Small intestine (tissue), 7 donors: Measurements from ENCODE around the gene SLFN12L. TPM values are rescaled to one million over a fixed set of nuclear protein-coding genes. Genes with fewer than 3 reads are reported as not detected.
"Not testable (repeated sequence)": the region's sequence is repeated elsewhere in the genome, so short reads cannot be mapped to it uniquely, and the experiment has no call there.

Source experiments
- DNase-seq, 2 donors: peaks; one replicate each; pipeline versions ENCODE4 v3.0.0 to v3.0.0-alpha.2; 2013
- FAIRE-seq: peaks from 2 replicates; lab custom pipeline; 2012; peaks lifted over from hg19 to GRCh38; lab: Jason Lieb, UNC
- H3K27ac ChIP-seq, 3 donors: one replicate each; pipeline ENCODE4 v1.5.1; 2013; ENCODE audit warnings: low read length in 2 of 3, mild to moderate bottlenecking in 2 of 3, control low read depth in 1 of 3, inconsistent platforms in 1 of 3, low read depth in 1 of 3, moderate library complexity in 1 of 3
- H3K27me3 ChIP-seq, 3 donors: one replicate each; pipeline ENCODE4 v1.6.1; 2013; ENCODE audit warnings: low read length in 3 of 3, inconsistent platforms in 1 of 3; ENCODE audit not compliant: control insufficient read depth in 3 of 3, insufficient read depth in 3 of 3
- H3K36me3 ChIP-seq, 3 donors: one replicate each; pipeline ENCODE4 v1.6.1; 2013; ENCODE audit warnings: low read length in 3 of 3, inconsistent platforms in 1 of 3, low read depth in 1 of 3, mild to moderate bottlenecking in 1 of 3, moderate library complexity in 1 of 3; ENCODE audit not compliant: control insufficient read depth in 3 of 3, insufficient read depth in 2 of 3
- H3K4me1 ChIP-seq, 3 donors: one replicate each; pipeline ENCODE4 v1.6.1; 2013; ENCODE audit warnings: low read length in 2 of 3, inconsistent platforms in 1 of 3, low read depth in 1 of 3, mild to moderate bottlenecking in 1 of 3, moderate library complexity in 1 of 3; ENCODE audit not compliant: control insufficient read depth in 3 of 3, insufficient read depth in 2 of 3
- H3K4me3 ChIP-seq, 3 donors: one replicate each; pipeline ENCODE4 v1.5.1; 2013; ENCODE audit warnings: low read length in 3 of 3, control low read depth in 1 of 3, inconsistent platforms in 1 of 3, low read depth in 1 of 3, mild to moderate bottlenecking in 1 of 3, moderate library complexity in 1 of 3
- H3K9me3 ChIP-seq, 2 donors: one replicate each; pipeline ENCODE4 v1.6.1; 2013; ENCODE audit warnings: low read depth in 1 of 2, low read length in 1 of 2; ENCODE audit not compliant: control insufficient read depth in 2 of 2, insufficient read depth in 1 of 2
- WGBS, 3 donors: extraction: QIAGEN DNeasy Blood & Tissue Kit; methylation state at CpG; one replicate each; pipeline ENCODE4 v1.1.7; 2013; 5-methylcytosine and 5-hydroxymethylcytosine counted together
- polyA plus RNA-seq, 4 donors: library from polyadenylated mRNA; stranded (reverse) in 3 of 4; unstranded in 1 of 4; fragments of 200-250 nt in 3 of 4; fragments of 120-200 nt in 1 of 4; gene quantifications; one replicate each; pipeline versions ENCODE4 v1.2.1 to v1.2.3, GENCODE V29; 2013
- donor health status: healthy with polysubstance abuse.
- donor health status: control.
- donor health status: control.
- donor health status: Bipolar disorder and iron deficiency.
- donor health status: healthy.

The SLFN12L gene
- polyA plus RNA-seq, 4 donors: 0.34 to 0.83 TPM; not detected in 2

DNA sequence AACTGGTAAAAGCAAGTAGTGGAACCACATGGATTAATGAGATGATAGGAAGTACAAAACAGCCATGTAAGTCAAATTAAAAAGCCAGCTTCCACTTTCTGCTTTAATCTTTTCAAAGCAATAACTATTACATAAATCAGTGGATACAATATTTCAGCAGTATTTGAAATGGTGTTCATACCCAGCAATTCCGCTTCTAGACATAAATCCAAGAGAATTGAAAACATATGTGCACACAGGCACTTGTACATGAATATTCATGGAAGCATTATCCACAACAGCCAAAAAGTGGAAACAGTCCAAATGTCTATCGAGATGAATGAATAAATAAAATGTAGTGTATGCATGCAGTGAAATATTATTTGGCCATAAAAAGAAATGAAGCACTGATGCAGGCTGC is 27.4 kb downstream of the SLFN12L start:
- 83 to 89% (median 89%) methylated on average over 2 of the region's 2 CpGs for WGBS, 3 donors
- H3K4me1 ChIP-seq: no peaks in the 10 kb centered on the region
- no peaks in the 10 kb centered on the region for H3K36me3 ChIP-seq
- H3K9me3 ChIP-seq: peaks cover 0 to 3% of the 10 kb centered on the region in 2 donors
- H3K27ac ChIP-seq: no peak overlapping the region
- FAIRE-seq (no peak), DNase-seq (no peak)
- peaks cover 0 to 11% (median 0%) of the 10 kb centered on the region in 3 donors for H3K27me3 ChIP-seq
- no peak overlapping the region for H3K4me3 ChIP-seq

DNA sequence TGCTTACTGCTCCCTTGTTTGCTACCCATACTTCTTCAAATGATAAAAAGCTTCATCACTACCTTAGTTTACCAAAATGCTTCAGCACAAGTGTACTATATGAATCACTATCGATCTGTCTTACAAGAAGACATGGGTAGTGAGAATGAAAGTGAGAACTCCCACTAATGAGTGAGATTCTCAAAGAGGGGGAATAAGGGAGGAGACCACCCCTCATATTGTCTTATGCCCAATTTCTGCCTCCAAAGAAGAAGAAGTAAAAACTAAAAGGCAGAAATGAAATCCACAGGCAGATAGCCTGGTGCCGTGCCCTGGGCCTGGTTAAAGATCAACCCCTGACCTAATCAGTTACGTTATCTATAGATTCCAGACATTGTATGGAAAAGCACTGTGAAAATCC is 29.8 kb downstream of the SLFN12L start:
- H3K27me3 ChIP-seq, DNase-seq, H3K27ac ChIP-seq, H3K4me1 ChIP-seq, H3K36me3 ChIP-seq, H3K9me3 ChIP-seq, H3K4me3 ChIP-seq, FAIRE-seq: not testable (repeated sequence)
- 54 to 78% (median 61%) methylated on average over 3 of the region's 3 CpGs for WGBS, 3 donors

DNA sequence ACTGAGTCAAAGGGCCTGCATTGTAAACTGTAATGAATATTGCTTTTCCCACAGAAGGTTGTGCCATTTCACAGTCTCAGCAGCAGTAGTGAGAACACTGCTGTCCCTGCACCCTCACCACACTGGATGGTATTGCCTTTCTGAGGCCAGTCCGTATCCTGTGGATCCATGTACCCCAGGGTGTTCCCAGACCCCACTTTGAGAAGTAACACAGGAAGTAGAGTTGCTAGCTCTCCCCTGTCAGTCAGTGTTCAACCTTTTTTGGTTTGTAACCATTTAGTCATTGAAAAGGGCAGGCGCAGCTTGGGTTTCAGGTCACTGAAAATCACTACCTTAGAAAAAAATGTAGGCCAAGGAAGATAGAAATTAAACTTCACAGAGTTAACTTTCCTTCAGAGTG is 37.9 kb downstream of the SLFN12L start:
- WGBS, 3 donors: 49 to 70% (median 65%) methylated on average over 2 of the region's 2 CpGs
- FAIRE-seq (no peak), DNase-seq (no peak)
- H3K27me3 ChIP-seq: peaks cover 0 to 61% (median 25%) of the 10 kb centered on the region in 3 donors
- H3K4me3 ChIP-seq: no peak overlapping the region
- no peaks in the 10 kb centered on the region for H3K4me1 ChIP-seq
- no peaks in the 10 kb centered on the region for H3K9me3 ChIP-seq
- H3K27ac ChIP-seq: no peak overlapping the region
- H3K36me3 ChIP-seq: no peaks in the 10 kb centered on the region

- H3K27me3 ChIP-seq: peaks cover 0 to 67% (median 28%) of the 10 kb centered on the region in 3 donors
- WGBS, 3 donors: 27 to 40% (median 34%) methylated on average over 12 of the region's 12 CpGs
- DNase-seq (no peak), FAIRE-seq (no peak)
- no peaks in the 10 kb centered on the region for H3K4me1 ChIP-seq
- H3K27ac ChIP-seq: no peak overlapping the region
- no peaks in the 10 kb centered on the region for H3K9me3 ChIP-seq
- no peak overlapping the region for H3K4me3 ChIP-seq
- no peaks in the 10 kb centered on the region for H3K36me3 ChIP-seq
These were observed 38.9 kb downstream of the SLFN12L start for GRCh38 chr17:35498448-35499178.

DNA sequence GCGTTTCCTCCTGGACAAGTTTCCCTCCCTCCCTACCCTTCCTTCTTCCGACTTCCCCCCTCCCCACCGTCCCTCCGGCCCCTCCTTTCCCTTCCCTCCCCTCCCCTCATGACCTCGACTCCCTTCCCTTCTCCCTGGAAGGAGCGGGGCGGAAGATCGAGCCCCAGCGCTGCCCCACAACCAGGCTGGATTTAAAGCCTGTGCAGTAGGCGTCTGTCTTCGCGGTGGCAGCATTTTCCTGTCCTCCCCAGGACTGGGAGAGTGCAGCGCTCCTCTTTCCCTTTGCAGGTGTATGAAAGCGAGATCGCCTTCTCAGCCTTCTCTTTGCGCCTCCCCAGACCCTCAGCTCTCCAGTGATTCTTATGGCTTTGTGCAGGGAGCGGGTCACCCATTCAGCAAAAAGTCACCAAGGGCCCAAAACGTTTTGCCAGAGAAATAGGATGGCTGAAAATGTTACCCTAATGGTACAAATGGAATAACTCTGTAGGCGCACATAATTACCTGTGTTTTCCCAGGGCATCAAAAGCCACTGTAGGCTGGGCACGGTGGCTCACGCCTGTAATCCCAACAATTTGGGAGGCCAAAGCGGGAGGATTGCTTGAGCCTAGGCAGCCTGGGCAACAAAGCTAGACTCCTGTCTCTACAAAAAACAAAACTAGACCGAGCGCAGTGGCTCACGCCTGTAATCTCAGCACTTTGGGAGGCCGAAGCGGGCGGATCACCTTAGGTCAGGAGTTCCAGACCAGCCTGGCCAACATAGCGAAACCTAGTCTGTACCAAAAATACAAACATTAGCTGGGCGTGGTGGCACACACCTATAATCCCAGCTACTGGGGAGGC is 40.8 kb downstream of the SLFN12L start:
- Histone ChIP-seq H3K27ac (no peak overlapping the region), H3K36me3 (no peaks in the 10 kb centered on the region), H3K9me3 (no peaks in the 10 kb centered on the region), H3K4me1 (no peaks in the 10 kb centered on the region), H3K27me3 (peaks cover 0 to 78% (median 38%) of the 10 kb centered on the region in 3 donors), H3K4me3 (no peak overlapping the region)
- 19 to 44% (median 27%) methylated on average over 30 of the region's 30 CpGs for WGBS, 3 donors
- DNase-seq (no peak), FAIRE-seq (no peak)

GRCh38 chr17:35493040-35493439 is 44.4 kb downstream of the SLFN12L start:
- Histone ChIP-seq H3K36me3 (no peaks in the 10 kb centered on the region), H3K9me3 (peaks cover 0 to 7% of the 10 kb centered on the region in 2 donors), H3K27me3 (peaks cover 0 to 87% (median 55%) of the 10 kb centered on the region in 3 donors), H3K4me3 (no peak overlapping the region), H3K27ac (no peak overlapping the region), H3K4me1 (no peaks in the 10 kb centered on the region)
- WGBS, 3 donors: 5 to 14% (median 7%) methylated on average over 2 of the region's 2 CpGs
- FAIRE-seq (no peak), DNase-seq (no peak)

- Histone ChIP-seq H3K27ac (no peak overlapping the region), H3K4me3 (no peak overlapping the region), H3K27me3 (peaks cover 0 to 88% (median 49%) of the 10 kb centered on the region in 3 donors), H3K4me1 (peaks cover 0 to 5% (median 0%) of the 10 kb centered on the region in 3 donors), H3K36me3 (no peaks in the 10 kb centered on the region), H3K9me3 (peaks cover 0 to 7% of the 10 kb centered on the region in 2 donors)
- DNase-seq (no peak), FAIRE-seq (no peak)
- 13 to 31% (median 23%) methylated on average over 3 of the region's 3 CpGs for WGBS, 3 donors
These were observed 46.1 kb downstream of the SLFN12L start for GRCh38 chr17:35491417-35491816.

DNA sequence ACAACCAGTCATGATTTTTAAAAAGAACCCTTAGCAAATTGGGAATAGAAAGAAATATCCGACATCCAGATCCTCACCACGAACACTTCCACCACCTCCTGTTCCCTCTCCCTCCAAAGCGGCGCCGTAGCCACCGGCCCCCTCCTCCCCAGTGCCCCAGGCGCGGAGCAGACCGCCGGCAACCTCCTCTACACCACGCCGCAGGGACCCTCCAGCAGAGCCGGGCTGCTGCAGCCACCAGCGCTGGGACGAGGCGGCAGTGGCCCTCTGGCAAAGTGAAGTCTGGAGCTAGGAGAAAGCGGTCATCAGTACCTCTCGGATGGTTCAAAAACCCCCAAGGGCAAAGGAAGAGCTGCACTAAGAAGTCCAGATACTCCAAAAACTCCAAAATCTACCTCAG is 47.5 kb downstream of the SLFN12L start:
- peaks cover 0 to 7% of the 10 kb centered on the region in 2 donors for H3K9me3 ChIP-seq
- H3K36me3 ChIP-seq: no peaks in the 10 kb centered on the region
- 23 to 32% (median 25%) methylated on average over 18 of the region's 18 CpGs for WGBS, 3 donors
- no peak for FAIRE-seq
- no peak for DNase-seq
- peaks cover 0 to 78% (median 37%) of the 10 kb centered on the region in 3 donors for H3K27me3 ChIP-seq
- H3K4me3 ChIP-seq: no peak overlapping the region
- H3K4me1 ChIP-seq: peaks cover 0 to 5% (median 0%) of the 10 kb centered on the region in 3 donors
- no peak overlapping the region for H3K27ac ChIP-seq
